ENCODE measurements around the gene CCL27. TPM values are rescaled to one million over a fixed set of nuclear protein-coding genes. Genes with fewer than 3 reads are reported as not detected.

Gene CCL27
- total RNA-seq, 1 donor from 2014 or later, result 0.78 TPM

- Mint-ChIP-seq H3K36me3 (ENCODE audit: unreplicated experiment) (no peaks in the 10 kb centered on the region), H3K4me3 (ENCODE audit: unreplicated experiment) (peak within 1 kb of the TSS; percentile 84), H3K27ac (ENCODE audit: unreplicated experiment) (peak within 1 kb of the TSS; percentile 94), H3K9me3 (ENCODE audit: unreplicated experiment) (no peaks in the 10 kb centered on the region), H3K27me3 (ENCODE audit: unreplicated experiment) (no peaks in the 10 kb centered on the region), H3K4me1 (ENCODE audit: unreplicated experiment) (peaks cover 20% of the 10 kb centered on the region)
- DNase-seq (ENCODE audit: extremely low spot score, unreplicated experiment), result peak; percentile 97
- TF ChIP-seq CTCF (IDR thresholded peaks at IDR 0.05), result no peak
Observed at GRCh38 chr9:34637356-34638137, 24.9 kb downstream of the CCL27 start, which contains the start of gene SIGMAR1. TSS of gene SIGMAR1 (minus strand) at chr9:34637787. CDS start at chr9:34637697, 90 bp downstream.

GRCh38 chr9:34636791-34637355, 25.6 kb downstream of the CCL27 start:
- TF ChIP-seq CTCF (IDR thresholded peaks at IDR 0.05), result no peak
- Mint-ChIP-seq H3K27ac (ENCODE audit: unreplicated experiment) (peak overlapping the region; percentile 38), H3K4me1 (ENCODE audit: unreplicated experiment) (peaks cover 20% of the 10 kb centered on the region), H3K9me3 (ENCODE audit: unreplicated experiment) (no peaks in the 10 kb centered on the region), H3K4me3 (ENCODE audit: unreplicated experiment) (peak overlapping the region; percentile 84), H3K36me3 (ENCODE audit: unreplicated experiment) (no peaks in the 10 kb centered on the region), H3K27me3 (ENCODE audit: unreplicated experiment) (peaks cover 3% of the 10 kb centered on the region)
- no peak for DNase-seq (ENCODE audit: extremely low spot score, unreplicated experiment)

GRCh38 chr9:34635556-34635955, 26.9 kb downstream of the CCL27 start:
- Mint-ChIP-seq H3K36me3 (ENCODE audit: unreplicated experiment) (no peaks in the 10 kb centered on the region), H3K4me1 (ENCODE audit: unreplicated experiment) (peaks cover 20% of the 10 kb centered on the region), H3K4me3 (ENCODE audit: unreplicated experiment) (peak overlapping the region; percentile 60), H3K27ac (ENCODE audit: unreplicated experiment) (no peak overlapping the region), H3K27me3 (ENCODE audit: unreplicated experiment) (peaks cover 16% of the 10 kb centered on the region), H3K9me3 (ENCODE audit: unreplicated experiment) (no peaks in the 10 kb centered on the region)
- no peak for TF ChIP-seq CTCF (IDR thresholded peaks at IDR 0.05)
- no peak for DNase-seq (ENCODE audit: extremely low spot score, unreplicated experiment)

- DNase-seq (ENCODE audit: extremely low spot score, unreplicated experiment), result no peak
- no peaks in the 10 kb centered on the region for H3K9me3 Mint-ChIP-seq (ENCODE audit: unreplicated experiment)
- peaks cover 21% of the 10 kb centered on the region for H3K4me1 Mint-ChIP-seq (ENCODE audit: unreplicated experiment)
- no peaks in the 10 kb centered on the region for H3K36me3 Mint-ChIP-seq (ENCODE audit: unreplicated experiment)
- TF ChIP-seq CTCF (IDR thresholded peaks at IDR 0.05), result no peak
- H3K27ac Mint-ChIP-seq (ENCODE audit: unreplicated experiment), result no peak overlapping the region
- peaks cover 25% of the 10 kb centered on the region for H3K27me3 Mint-ChIP-seq (ENCODE audit: unreplicated experiment)
- H3K4me3 Mint-ChIP-seq (ENCODE audit: unreplicated experiment), result no peak overlapping the region
Observed at GRCh38 chr9:34634551-34635248, 27.8 kb downstream of the CCL27 start.

Measured in osteocyte (in vitro differentiated cells).